ENCODE measurements around the gene RASA3. TPM values are rescaled to one million over a fixed set of nuclear protein-coding genes. Genes with fewer than 3 reads are reported as not detected.

RASA3 gene
- polyA plus RNA-seq, 3 donors, result 9.0 to 32.6 (median 16.6) TPM

- WGBS (ENCODE audit: insufficient coverage), result 77% methylated on average over 7 of the region's 15 CpGs
- H3K36me3 Mint-ChIP-seq, result peaks cover 34 to 35% of the 10 kb centered on the region in 2 donors
Observed at GRCh38 chr13:114127473-114128347, 4.7 kb downstream of the RASA3 start.

More at GRCh38 chr13:114127473-114128347, 4.7 kb downstream of the RASA3 start:
- intact Hi-C loops (cut with micrococcal nuclease), result loop anchor here in 1 of 2 donors (2.0 to 5.0 kb wide), 2 partner anchors 13 to 60 kb away; no protein-coding TSS in a partner anchor
- Mint-ChIP-seq H3K4me3 (peak overlapping the region in 1 of 2 donors; percentile 100), H3K9me3 (no peaks in the 10 kb centered on the region), H3K4me1 (peaks cover 71% of the 10 kb centered on the region), H3K27ac (peak overlapping the region; percentile 89 to 99 (median 97)), H3K27me3 (ENCODE audit: low read depth in 3 of 3) (peaks cover 0 to 3% (median 0%) of the 10 kb centered on the region in 3 donors)
- Histone ChIP-seq H3K4me3 (replicated peaks in 1 of 3; ENCODE audit: low read depth in 2 of 3, low read length in 3 of 3) (peak overlapping the region in 1 of 3 experiments; percentile 71), H3K27ac (ENCODE audit: low read depth in 1 of 2, low read length in 2 of 2) (peak overlapping the region; percentile 86 to 95), H3K9me3 (replicated peaks in 1 of 2; ENCODE audit: control insufficient read depth in 1 of 2, insufficient read depth in 1 of 2, low read length in 2 of 2) (no peaks in the 10 kb centered on the region), H3K4me2 (replicated peaks; ENCODE audit: extremely low read depth, low read length, poor library complexity, severe bottlenecking) (peak overlapping the region; percentile 97), H3K27me3 (ENCODE audit: control insufficient read depth in 2 of 2, insufficient read depth in 2 of 2, low read length in 2 of 2) (no peaks in the 10 kb centered on the region), H2AFZ (ENCODE audit: insufficient read depth, low read depth, low read length, poor library complexity, severe bottlenecking) (no peak overlapping the region), H4K20me1 (ENCODE audit: insufficient read depth, low read length) (peaks cover 83% of the 10 kb centered on the region), H3K36me3 (replicated peaks in 1 of 2; ENCODE audit: control insufficient read depth in 1 of 2, insufficient read depth in 2 of 2, low read length in 2 of 2) (no peaks in the 10 kb centered on the region), H3K9ac (ENCODE audit: insufficient read depth, low read length, poor library complexity, severe bottlenecking) (peak overlapping the region; percentile 72), H3K79me2 (ENCODE audit: insufficient read depth, low read length) (peaks cover 89% of the 10 kb centered on the region), H3K4me1 (ENCODE audit: control insufficient read depth in 1 of 2, insufficient read depth in 2 of 2, low read length in 2 of 2) (peaks cover 65 to 89% of the 10 kb centered on the region in 2 donors)
- DNase-seq, result no peak
- no peak for TF ChIP-seq CTCF (IDR thresholded peaks at IDR 0.05)
